GM12873 (cell line): ENCODE data around the gene UBE2E1.

Experiments
- CTCF ChIP-seq: IDR thresholded peaks from 2 replicates; pipeline ENCODE4 v1.5.1; 2012; ENCODE audit warnings: low read depth, mild to moderate bottlenecking, moderate library complexity, low read length, control low read depth; ENCODE audit not compliant: insufficient read depth; ENCODE audit errors: missing control alignments

Gene UBE2E1

GRCh38 chr3:23805633-23806533 lies at the start of gene UBE2E1:
Gene UBE2E1 (plus strand): TSS chr3:23805955. CDS start chr3:23807270, 1,315 bp downstream.
- no peak for TF ChIP-seq CTCF

DNA sequence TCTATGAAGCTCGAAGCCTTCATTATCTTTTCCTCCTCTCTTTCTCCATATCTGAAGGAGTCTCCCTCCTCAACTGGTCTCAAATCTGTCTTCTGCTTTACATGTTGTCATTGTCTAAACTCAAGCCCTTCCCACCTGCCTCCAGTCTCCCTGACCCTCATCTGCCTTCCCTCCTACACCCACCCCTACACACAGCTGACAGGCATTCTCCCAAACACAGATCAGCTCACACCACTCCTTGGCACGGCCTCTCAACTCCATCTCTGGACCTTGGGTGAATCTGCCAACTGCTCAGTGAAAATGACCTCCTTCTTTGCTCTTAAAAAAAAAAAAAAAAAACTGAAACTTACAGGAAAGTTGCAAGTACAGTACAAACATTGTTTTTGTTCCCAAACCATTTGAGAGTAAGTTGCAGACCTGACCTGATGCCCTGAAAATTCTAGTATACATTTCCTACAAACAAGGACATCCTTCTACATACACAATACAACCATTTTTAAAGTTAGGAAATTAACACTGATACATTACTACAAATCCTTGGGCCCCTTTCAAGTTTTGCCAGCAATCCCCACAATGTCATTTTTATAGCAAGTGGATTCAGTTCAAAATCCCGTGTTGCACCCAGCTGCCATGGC lies 49.4 kb upstream of the UBE2E1 start:
- TF ChIP-seq CTCF = no peak

- TF ChIP-seq CTCF = no peak
Observed at GRCh38 chr3:23758253-23758838, 47.4 kb upstream of the UBE2E1 start.

GRCh38 chr3:23760325-23760724 lies 45.4 kb upstream of the UBE2E1 start:
- TF ChIP-seq CTCF = peak; percentile 40

GRCh38 chr3:23760871-23761373 lies 44.8 kb upstream of the UBE2E1 start:
- TF ChIP-seq CTCF = no peak

DNA sequence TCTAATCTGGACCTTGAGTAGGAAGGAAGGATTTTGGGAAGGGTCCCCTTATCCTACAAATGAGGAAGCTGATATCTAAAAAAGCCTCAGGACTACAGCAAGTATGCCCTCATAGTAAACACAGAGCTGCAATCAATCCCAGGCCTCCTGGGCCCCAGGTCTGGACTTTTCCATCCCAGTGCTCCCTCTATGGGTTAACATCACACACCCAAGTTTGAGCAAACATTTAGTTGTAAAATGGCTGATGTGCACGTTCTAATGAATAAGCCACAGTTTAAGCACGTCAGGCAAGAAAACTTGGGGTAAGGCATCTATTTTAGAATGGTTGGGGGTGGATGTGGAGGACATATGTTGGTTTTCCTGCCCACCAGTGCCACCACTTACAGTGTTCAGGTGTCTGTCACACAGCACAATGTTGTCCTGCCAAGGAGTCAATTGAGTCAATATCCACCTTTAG lies 44.3 kb upstream of the UBE2E1 start:
- peak; percentile 53 for TF ChIP-seq CTCF

- TF ChIP-seq CTCF = no peak
Observed at GRCh38 chr3:23762214-23762613, 43.5 kb upstream of the UBE2E1 start.
